Measurements from ENCODE around the gene EMD. TPM values are rescaled to one million over a fixed set of nuclear protein-coding genes. Genes with fewer than 3 reads are reported as not detected.
A peak's percentile ranks its signal among the peaks of the same experiment; 100 is the strongest.

The EMD gene
- polyA plus RNA-seq, result 32.7 to 65.5 TPM (median 36.9 TPM) in 3 replicates
- polyA plus RNA-seq (2011; ENCODE audit: low read depth), result 79.2 TPM
- 47.2 and 58.9 TPM in 2 replicates for polyA plus RNA-seq (2011; cell fraction: cytosol; rRNA removed)
- polyA plus RNA-seq (2011; cell fraction: nucleus; rRNA removed), result 33.4 and 47.2 TPM in 2 replicates
- 56.8 and 66.0 TPM in 2 replicates for polyA plus RNA-seq (2012; ENCODE audit: low replicate concordance)
- polyA minus RNA-seq, result 34.3 to 75.7 TPM (median 42.5 TPM) in 3 replicates
- polyA minus RNA-seq (2011; cell fraction: cytosol; rRNA and poly(A)+ RNA removed), result 49.1 TPM
- 7.7 and 12.9 TPM in 2 replicates for polyA minus RNA-seq (2011; cell fraction: nucleus; rRNA and poly(A)+ RNA removed)

- Histone ChIP-seq H3K27me3 (ENCODE audit: control insufficient read depth, extremely low read depth, insufficient read depth, low read length) (no peaks in the 10 kb centered on the region), H3K4me3 (ENCODE audit: control insufficient read depth in 2 of 3, extremely low read depth in 1 of 3, insufficient read depth in 2 of 3, low read depth in 1 of 3, low read length in 3 of 3) (peak within 1 kb of the TSS; percentile 68 to 85 (median 70)), H3K9ac (ENCODE audit: control insufficient read depth, extremely low read depth, insufficient read depth, low read length) (peak within 1 kb of the TSS; percentile 93), H3K4me2 (ENCODE audit: control insufficient read depth, extremely low read depth, insufficient read depth, low read depth, low read length) (peak within 1 kb of the TSS; percentile 68), H3K79me2 (ENCODE audit: control insufficient read depth, insufficient read depth, low read length) (peaks cover 13% of the 10 kb centered on the region), H2AFZ (ENCODE audit: control insufficient read depth, low read length) (peak within 1 kb of the TSS; percentile 15), H3K36me3 (ENCODE audit: control insufficient read depth in 2 of 2, extremely low read depth in 1 of 2, insufficient read depth in 2 of 2, low read length in 2 of 2) (peaks cover 1 to 10% of the 10 kb centered on the region in 2 experiments), H4K20me1 (ENCODE audit: control insufficient read depth, extremely low read depth, insufficient read depth, low read length) (no peaks in the 10 kb centered on the region), H3K9me3 (ENCODE audit: control insufficient read depth, low read depth, low read length) (no peaks in the 10 kb centered on the region), H3K27ac (ENCODE audit: control insufficient read depth, insufficient read depth, low read length) (peak within 1 kb of the TSS; percentile 83), H3K9me1 (ENCODE audit: control insufficient read depth, extremely low read depth, insufficient read depth, low read length) (no peaks in the 10 kb centered on the region), H3K4me1 (ENCODE audit: control insufficient read depth, extremely low read depth, insufficient read depth, low read length) (peaks cover 16% of the 10 kb centered on the region)
- dilution Hi-C loops (cut with MboI; ENCODE audit: extremely low pct_ligation_motif_present, low sequenced_read_pairs), result no loop called here
- TF ChIP-seq, protein P1, sequence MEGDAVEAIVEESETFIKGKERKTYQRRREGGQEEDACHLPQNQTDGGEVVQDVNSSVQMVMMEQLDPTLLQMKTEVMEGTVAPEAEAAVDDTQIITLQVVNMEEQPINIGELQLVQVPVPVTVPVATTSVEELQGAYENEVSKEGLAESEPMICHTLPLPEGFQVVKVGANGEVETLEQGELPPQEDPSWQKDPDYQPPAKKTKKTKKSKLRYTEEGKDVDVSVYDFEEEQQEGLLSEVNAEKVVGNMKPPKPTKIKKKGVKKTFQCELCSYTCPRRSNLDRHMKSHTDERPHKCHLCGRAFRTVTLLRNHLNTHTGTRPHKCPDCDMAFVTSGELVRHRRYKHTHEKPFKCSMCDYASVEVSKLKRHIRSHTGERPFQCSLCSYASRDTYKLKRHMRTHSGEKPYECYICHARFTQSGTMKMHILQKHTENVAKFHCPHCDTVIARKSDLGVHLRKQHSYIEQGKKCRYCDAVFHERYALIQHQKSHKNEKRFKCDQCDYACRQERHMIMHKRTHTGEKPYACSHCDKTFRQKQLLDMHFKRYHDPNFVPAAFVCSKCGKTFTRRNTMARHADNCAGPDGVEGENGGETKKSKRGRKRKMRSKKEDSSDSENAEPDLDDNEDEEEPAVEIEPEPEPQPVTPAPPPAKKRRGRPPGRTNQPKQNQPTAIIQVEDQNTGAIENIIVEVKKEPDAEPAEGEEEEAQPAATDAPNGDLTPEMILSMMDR (optimal IDR thresholded peaks at IDR 0.05 in 1 of 3, IDR thresholded peaks at IDR 0.05 in 1 of 3, conservative IDR thresholded peaks at IDR 0.05 in 1 of 3; ENCODE audit: extremely low read depth in 1 of 3, insufficient read depth in 2 of 3, low read length in 3 of 3), result no peak
- TF ChIP-seq EZH2 (IDR thresholded peaks at IDR 0.05; ENCODE audit: low read length), result no peak
- FAIRE-seq, result no peak
- DNase-seq (ENCODE audit: low read depth, low spot score), result no peak
Observed at GRCh38 chrX:154378799-154379568, at the start of gene EMD. Gene EMD, plus strand, starts transcription at chrX:154379295. Its CDS starts 190 bp downstream, at chrX:154379485.

DNA sequence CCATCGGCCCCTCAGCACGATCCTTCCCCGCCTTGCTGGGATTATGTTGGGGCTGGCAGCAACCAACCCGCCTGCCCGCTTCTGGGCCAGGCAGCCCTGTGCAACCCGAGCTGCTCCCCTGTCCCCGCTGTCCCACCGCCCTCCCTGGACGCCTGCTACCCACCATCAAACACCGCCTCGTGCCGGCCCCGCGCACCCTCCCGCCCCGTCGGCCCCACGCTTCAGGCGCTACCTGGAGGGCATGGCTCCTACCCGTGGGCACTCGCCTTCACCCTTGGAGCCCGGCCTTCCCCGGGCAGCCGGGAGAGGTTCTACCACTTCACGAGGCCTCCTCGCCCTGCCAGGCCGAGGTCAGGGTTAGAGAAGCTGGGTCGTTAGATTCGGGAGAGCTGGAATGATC is 46.5 kb upstream of the EMD start:
- dilution Hi-C loops (cut with MboI; ENCODE audit: extremely low pct_ligation_motif_present, low sequenced_read_pairs), result no loop called here
- TF ChIP-seq EZH2 (IDR thresholded peaks at IDR 0.05; ENCODE audit: low read length), result no peak
- TF ChIP-seq, protein P1 (optimal IDR thresholded peaks at IDR 0.05 in 1 of 3, IDR thresholded peaks at IDR 0.05 in 1 of 3, conservative IDR thresholded peaks at IDR 0.05 in 1 of 3; ENCODE audit: extremely low read depth in 1 of 3, insufficient read depth in 2 of 3, low read length in 3 of 3), result no peak
- Histone ChIP-seq H3K9me3 (ENCODE audit: control insufficient read depth, low read depth, low read length) (no peaks in the 10 kb centered on the region), H3K79me2 (ENCODE audit: control insufficient read depth, insufficient read depth, low read length) (no peaks in the 10 kb centered on the region), H3K4me3 (ENCODE audit: control insufficient read depth in 2 of 3, extremely low read depth in 1 of 3, insufficient read depth in 2 of 3, low read depth in 1 of 3, low read length in 3 of 3) (no peak overlapping the region), H3K27me3 (ENCODE audit: control insufficient read depth, extremely low read depth, insufficient read depth, low read length) (no peaks in the 10 kb centered on the region), H3K36me3 (ENCODE audit: control insufficient read depth in 2 of 2, extremely low read depth in 1 of 2, insufficient read depth in 2 of 2, low read length in 2 of 2) (no peaks in the 10 kb centered on the region), H3K4me1 (ENCODE audit: control insufficient read depth, extremely low read depth, insufficient read depth, low read length) (no peaks in the 10 kb centered on the region), H4K20me1 (ENCODE audit: control insufficient read depth, extremely low read depth, insufficient read depth, low read length) (no peaks in the 10 kb centered on the region), H3K4me2 (ENCODE audit: control insufficient read depth, extremely low read depth, insufficient read depth, low read depth, low read length) (no peak overlapping the region), H3K9ac (ENCODE audit: control insufficient read depth, extremely low read depth, insufficient read depth, low read length) (no peak overlapping the region), H3K27ac (ENCODE audit: control insufficient read depth, insufficient read depth, low read length) (no peak overlapping the region), H2AFZ (ENCODE audit: control insufficient read depth, low read length) (no peak overlapping the region), H3K9me1 (ENCODE audit: control insufficient read depth, extremely low read depth, insufficient read depth, low read length) (no peaks in the 10 kb centered on the region)
- FAIRE-seq (no peak), DNase-seq (ENCODE audit: low read depth, low spot score) (no peak)

All from keratinocyte (primary cell).